HepG2 (cell line): Measurements from ENCODE around the gene RAC3. TPM values are rescaled to one million over a fixed set of nuclear protein-coding genes. Genes with fewer than 3 reads are reported as not detected.

Experiments used
- KDM1A ChIP-seq: IDR thresholded peaks from 2 replicates; pipeline ENCODE4 v1.6.1; 2016; ENCODE audit warnings: missing compliant biosample characterization
- KDM4B ChIP-seq: sonication (generic); formaldehyde crosslinking; IDR thresholded peaks from 2 replicates; pipeline ENCODE4 v1.4.0; 2020; ENCODE audit warnings: missing genetic modification reagents
- PAF1 ChIP-seq: IDR thresholded peaks from 2 replicates; pipeline ENCODE4 v1.6.1; 2016; ENCODE audit warnings: missing genetic modification reagents, missing compliant biosample characterization
- REPIN1 ChIP-seq: sonication (generic); formaldehyde crosslinking; IDR thresholded peaks from 2 replicates; pipeline ENCODE4 v1.8.0; 2022; ENCODE audit warnings: missing genetic modification reagents, low read depth, mild to moderate bottlenecking, borderline replicate concordance
- RFX3 ChIP-seq: IDR thresholded peaks from 2 replicates; pipeline ENCODE4 v1.6.1; 2016; ENCODE audit warnings: missing biosample characterization, missing genetic modification reagents
- XRCC5 ChIP-seq: fragments of 200-400 bp; formaldehyde crosslinking; optimal IDR thresholded peaks from 2 replicates; pipeline ENCODE3; 2017; ENCODE audit warnings: mild to moderate bottlenecking, low read length
- ZNF280D ChIP-seq: sonication (generic); formaldehyde crosslinking; IDR thresholded peaks from 2 replicates; pipeline ENCODE4 v1.5.1; 2020; ENCODE audit warnings: mild to moderate bottlenecking, missing genetic modification reagents
- ZNF678 ChIP-seq: sonication (generic); formaldehyde crosslinking; IDR thresholded peaks from 2 replicates; pipeline ENCODE4 v1.4.0; 2020; ENCODE audit warnings: mild to moderate bottlenecking, missing genetic modification reagents
- ZNF724P ChIP-seq: sonication (generic); formaldehyde crosslinking; IDR thresholded peaks from 2 replicates; pipeline ENCODE4 v1.8.0; 2022; ENCODE audit warnings: missing genetic modification reagents, borderline replicate concordance
- ZNF737 ChIP-seq: sonication (generic); formaldehyde crosslinking; IDR thresholded peaks from 2 replicates; pipeline ENCODE4 v1.5.0; 2020; ENCODE audit warnings: missing genetic modification reagents, mild to moderate bottlenecking, borderline replicate concordance
- ZNF770 ChIP-seq: sonication (generic); formaldehyde crosslinking; IDR thresholded peaks from 2 replicates; pipeline ENCODE4 v1.5.0; 2020; ENCODE audit warnings: mild to moderate bottlenecking, missing genetic modification reagents
- polyA plus RNA-seq, 8 experiments: library from polyadenylated mRNA; depleted of rRNA in 3 of 8; stranded (reverse) in 7 of 8; unstranded in 1 of 8; fragments of >200 nt; fragmentation: Illumina TruSeq in 4 of 8; extraction: Trizol in 4 of 8; gene quantifications; 2 replicates each; pipeline versions ENCODE4 v1.2.1 to v1.2.3, GENCODE V29; 2011 to 2016; ENCODE audit warnings: low read depth in 4 of 8, missing spikeins in 1 of 8, mixed read lengths in 1 of 8; ENCODE audit not compliant: insufficient read depth in 1 of 8
- total RNA-seq, 5 experiments: library from RNA; depleted of rRNA; stranded (reverse); fragments of >200 nt; fragmentation: Illumina TruSeq; extraction: Trizol; gene quantifications; 2 replicates each; pipeline ENCODE4 v1.2.3, GENCODE V29; 2016; ENCODE audit warnings: low read depth in 1 of 5
- TF ChIP-seq, protein P1 (sequence below): sonication (generic); formaldehyde crosslinking; IDR thresholded peaks from 2 replicates; pipeline ENCODE4 v1.4.0; 2020; ENCODE audit warnings: missing genetic modification reagents, borderline replicate concordance
- TF ChIP-seq, protein P2 (sequence below): sonication (generic); formaldehyde crosslinking; IDR thresholded peaks from 2 replicates; pipeline ENCODE4 v1.4.0; 2020; ENCODE audit warnings: missing genetic modification reagents

Gene RAC3
- total and polyA plus RNA-seq, 2 of the 13 experiments (the other 11 are each of a cell fraction or from before 2014, with no cell fraction given), result 10.5 to 21.3 TPM

DNA sequence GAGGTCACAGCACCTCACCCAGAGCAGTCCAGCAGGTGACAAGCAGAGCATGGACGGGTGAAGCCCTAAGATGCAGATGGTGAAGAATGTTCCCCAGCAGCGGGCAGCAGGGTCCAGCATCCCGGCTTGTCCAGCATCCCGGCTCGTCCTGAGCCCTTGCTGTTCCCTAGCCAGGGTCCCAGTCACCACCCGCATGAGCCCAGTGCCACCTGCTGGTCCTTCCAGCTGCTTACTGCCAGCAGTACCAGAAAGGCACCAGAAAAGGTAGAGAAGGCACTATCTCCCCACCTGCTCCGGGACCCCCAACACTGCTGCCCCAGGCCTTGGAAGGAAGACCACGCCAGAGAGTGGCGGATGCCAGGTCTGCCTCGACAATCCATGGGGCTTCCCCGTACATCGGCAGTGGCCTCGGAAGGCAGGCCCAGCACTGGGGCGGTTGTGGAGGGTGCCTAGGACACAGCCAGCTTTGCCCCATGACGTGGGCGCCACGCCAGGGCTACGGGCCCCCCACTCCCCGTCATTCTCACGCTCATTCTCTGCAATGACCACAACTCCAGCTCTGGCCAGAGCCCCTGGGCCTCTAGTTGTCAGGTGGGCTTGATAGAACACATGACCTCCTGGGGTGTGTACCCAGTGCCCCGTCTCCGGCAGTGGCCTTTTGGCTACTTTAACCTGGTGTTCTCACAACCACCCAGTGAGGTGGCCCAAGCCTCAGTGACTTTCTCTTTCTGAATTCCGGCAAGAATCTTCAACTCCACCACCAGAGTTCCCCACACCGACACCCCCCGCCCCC lies 10.2 kb upstream of the RAC3 start (continued):
- TF ChIP-seq, protein P1, sequence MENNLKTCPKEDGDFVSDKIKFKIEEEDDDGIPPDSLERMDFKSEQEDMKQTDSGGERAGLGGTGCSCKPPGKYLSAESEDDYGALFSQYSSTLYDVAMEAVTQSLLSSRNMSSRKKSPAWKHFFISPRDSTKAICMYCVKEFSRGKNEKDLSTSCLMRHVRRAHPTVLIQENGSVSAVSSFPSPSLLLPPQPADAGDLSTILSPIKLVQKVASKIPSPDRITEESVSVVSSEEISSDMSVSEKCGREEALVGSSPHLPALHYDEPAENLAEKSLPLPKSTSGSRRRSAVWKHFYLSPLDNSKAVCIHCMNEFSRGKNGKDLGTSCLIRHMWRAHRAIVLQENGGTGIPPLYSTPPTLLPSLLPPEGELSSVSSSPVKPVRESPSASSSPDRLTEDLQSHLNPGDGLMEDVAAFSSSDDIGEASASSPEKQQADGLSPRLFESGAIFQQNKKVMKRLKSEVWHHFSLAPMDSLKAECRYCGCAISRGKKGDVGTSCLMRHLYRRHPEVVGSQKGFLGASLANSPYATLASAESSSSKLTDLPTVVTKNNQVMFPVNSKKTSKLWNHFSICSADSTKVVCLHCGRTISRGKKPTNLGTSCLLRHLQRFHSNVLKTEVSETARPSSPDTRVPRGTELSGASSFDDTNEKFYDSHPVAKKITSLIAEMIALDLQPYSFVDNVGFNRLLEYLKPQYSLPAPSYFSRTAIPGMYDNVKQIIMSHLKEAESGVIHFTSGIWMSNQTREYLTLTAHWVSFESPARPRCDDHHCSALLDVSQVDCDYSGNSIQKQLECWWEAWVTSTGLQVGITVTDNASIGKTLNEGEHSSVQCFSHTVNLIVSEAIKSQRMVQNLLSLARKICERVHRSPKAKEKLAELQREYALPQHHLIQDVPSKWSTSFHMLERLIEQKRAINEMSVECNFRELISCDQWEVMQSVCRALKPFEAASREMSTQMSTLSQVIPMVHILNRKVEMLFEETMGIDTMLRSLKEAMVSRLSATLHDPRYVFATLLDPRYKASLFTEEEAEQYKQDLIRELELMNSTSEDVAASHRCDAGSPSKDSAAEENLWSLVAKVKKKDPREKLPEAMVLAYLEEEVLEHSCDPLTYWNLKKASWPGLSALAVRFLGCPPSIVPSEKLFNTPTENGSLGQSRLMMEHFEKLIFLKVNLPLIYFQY (CRISPR knock-in tag), result peak; percentile 70; the same call in 1 of the 2 replicates
- TF ChIP-seq KDM4B (CRISPR knock-in tag), result 0 out of 2 replicates have a peak, but pooled peaks have one; percentile 7
- TF ChIP-seq ZNF737 (CRISPR knock-in tag), result 0 out of 2 replicates have a peak, but pooled peaks have one; percentile 26
- TF ChIP-seq REPIN1 (CRISPR knock-in tag), result peak; percentile 87
- TF ChIP-seq, protein P2, sequence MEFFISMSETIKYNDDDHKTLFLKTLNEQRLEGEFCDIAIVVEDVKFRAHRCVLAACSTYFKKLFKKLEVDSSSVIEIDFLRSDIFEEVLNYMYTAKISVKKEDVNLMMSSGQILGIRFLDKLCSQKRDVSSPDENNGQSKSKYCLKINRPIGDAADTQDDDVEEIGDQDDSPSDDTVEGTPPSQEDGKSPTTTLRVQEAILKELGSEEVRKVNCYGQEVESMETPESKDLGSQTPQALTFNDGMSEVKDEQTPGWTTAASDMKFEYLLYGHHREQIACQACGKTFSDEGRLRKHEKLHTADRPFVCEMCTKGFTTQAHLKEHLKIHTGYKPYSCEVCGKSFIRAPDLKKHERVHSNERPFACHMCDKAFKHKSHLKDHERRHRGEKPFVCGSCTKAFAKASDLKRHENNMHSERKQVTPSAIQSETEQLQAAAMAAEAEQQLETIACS (CRISPR knock-in tag), result peak; percentile 65; the same call in 1 of the 2 replicates
- TF ChIP-seq XRCC5, result peak; percentile 95
- peak; percentile 91; the same call in 1 of the 2 replicates for TF ChIP-seq ZNF724P (CRISPR knock-in tag)
- TF ChIP-seq ZNF280D, result peak; percentile 89
- peak; percentile 57; the same call in 1 of the 2 replicates for TF ChIP-seq ZNF770 (CRISPR knock-in tag)
- peak; percentile 80; the same call in 1 of the 2 replicates for TF ChIP-seq PAF1 (CRISPR knock-in tag)
- TF ChIP-seq RFX3 (CRISPR knock-in tag), result no peak
- TF ChIP-seq ZNF678 (CRISPR knock-in tag), result peak; percentile 71; the same call in 1 of the 2 replicates
- TF ChIP-seq KDM1A (CRISPR knock-in tag), result 0 out of 2 replicates have a peak, but pooled peaks have one; percentile 40
